ENCODE results near the gene ME2. TPM values are rescaled to one million over a fixed set of nuclear protein-coding genes. Genes with fewer than 3 reads are reported as not detected.

The ME2 gene
- total and polyA plus RNA-seq, 2 donors (not counting 3 experiments of a cell fraction or from before 2014, with no cell fraction given) = 28.6 to 42.4 TPM

DNA sequence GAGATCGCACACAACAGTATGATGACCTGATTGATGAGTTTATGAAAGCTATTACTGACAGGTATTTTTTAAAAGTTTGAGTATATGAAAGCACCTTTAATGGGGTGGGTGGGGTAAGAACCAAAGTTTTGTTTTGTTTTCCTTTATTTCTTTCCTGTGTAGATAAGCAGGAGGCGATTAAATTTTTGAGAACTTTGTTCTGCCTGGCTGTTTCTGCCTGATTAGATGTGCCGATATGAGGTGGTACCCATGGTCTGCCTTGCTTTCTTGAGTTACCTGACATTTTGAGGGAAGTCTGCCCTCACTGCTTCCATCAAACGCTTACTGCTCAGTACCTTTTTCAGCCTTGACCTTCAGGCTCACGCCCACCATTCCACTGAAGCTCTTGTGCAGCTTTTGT lies 39.2 kb downstream of the ME2 start:
- no peaks in the 10 kb centered on the region for H4K20me1 ChIP-seq (replicated peaks; ENCODE audit: control insufficient read depth, extremely low read depth, insufficient read depth, low read length)
- intact Hi-C loops (cut with micrococcal nuclease) = no loop called here
- no peaks in the 10 kb centered on the region for H3K27me3 ChIP-seq (ENCODE audit: control insufficient read depth in 2 of 2, insufficient read depth in 2 of 2, low read length in 2 of 2)
- no peak overlapping the region for H3K4me2 ChIP-seq (ENCODE audit: insufficient read depth, low read length)
- H3K9me1 ChIP-seq (replicated peaks; ENCODE audit: control insufficient read depth, extremely low read depth, insufficient read depth, low read length) = no peaks in the 10 kb centered on the region
- H3K4me1 ChIP-seq (ENCODE audit: control insufficient read depth, extremely low read depth, insufficient read depth, low read length) = peaks cover 6% of the 10 kb centered on the region
- ChIA-PET POLR2A (no interaction called here), CTCF (no interaction called here)
- H3K4me3 ChIP-seq (replicated peaks in 1 of 3; ENCODE audit: insufficient read depth in 1 of 3, low read depth in 1 of 3, low read length in 3 of 3) = no peak overlapping the region
- dilution Hi-C loops (cut with MboI; ENCODE audit: extremely low pct_ligation_motif_present, low sequenced_read_pairs) = no loop called here
- H3K27ac ChIP-seq (ENCODE audit: insufficient read depth, low read depth, low read length) = no peak overlapping the region
- H3K9me3 ChIP-seq (replicated peaks; ENCODE audit: control insufficient read depth, insufficient read depth, low read length) = no peaks in the 10 kb centered on the region
- H3K36me3 ChIP-seq (ENCODE audit: control insufficient read depth in 2 of 2, extremely low read depth in 1 of 2, insufficient read depth in 2 of 2, low read length in 2 of 2) = peaks cover 0 to 5% of the 10 kb centered on the region in 2 experiments
- TF ChIP-seq POLR2AphosphoS5 (IDR thresholded peaks at IDR 0.05; ENCODE audit: insufficient read depth, low read depth, low read length) = no peak
- TF ChIP-seq MYC (IDR thresholded peaks at IDR 0.05; ENCODE audit: low read depth, low read length) = no peak
- TF ChIP-seq FOS (IDR thresholded peaks at IDR 0.05; ENCODE audit: borderline replicate concordance, insufficient read depth, low read length) = no peak
- TF ChIP-seq JUN (IDR thresholded peaks at IDR 0.05; ENCODE audit: borderline replicate concordance, insufficient read depth, insufficient read length, low read depth) = no peak
- TF ChIP-seq POLR2A (IDR thresholded peaks at IDR 0.05; ENCODE audit: low read depth, low read length) = no peak
- TF ChIP-seq EZH2 (IDR thresholded peaks at IDR 0.05; ENCODE audit: borderline replicate concordance, low read depth, low read length, severe bottlenecking) = no peak
- no peak for TF ChIP-seq MAX (IDR thresholded peaks at IDR 0.05; ENCODE audit: insufficient read depth, insufficient read length)
- no peak for TF ChIP-seq GATA2 (IDR thresholded peaks at IDR 0.05; ENCODE audit: insufficient read depth, insufficient read length, low read depth, low read length)
- TF ChIP-seq, protein P1, sequence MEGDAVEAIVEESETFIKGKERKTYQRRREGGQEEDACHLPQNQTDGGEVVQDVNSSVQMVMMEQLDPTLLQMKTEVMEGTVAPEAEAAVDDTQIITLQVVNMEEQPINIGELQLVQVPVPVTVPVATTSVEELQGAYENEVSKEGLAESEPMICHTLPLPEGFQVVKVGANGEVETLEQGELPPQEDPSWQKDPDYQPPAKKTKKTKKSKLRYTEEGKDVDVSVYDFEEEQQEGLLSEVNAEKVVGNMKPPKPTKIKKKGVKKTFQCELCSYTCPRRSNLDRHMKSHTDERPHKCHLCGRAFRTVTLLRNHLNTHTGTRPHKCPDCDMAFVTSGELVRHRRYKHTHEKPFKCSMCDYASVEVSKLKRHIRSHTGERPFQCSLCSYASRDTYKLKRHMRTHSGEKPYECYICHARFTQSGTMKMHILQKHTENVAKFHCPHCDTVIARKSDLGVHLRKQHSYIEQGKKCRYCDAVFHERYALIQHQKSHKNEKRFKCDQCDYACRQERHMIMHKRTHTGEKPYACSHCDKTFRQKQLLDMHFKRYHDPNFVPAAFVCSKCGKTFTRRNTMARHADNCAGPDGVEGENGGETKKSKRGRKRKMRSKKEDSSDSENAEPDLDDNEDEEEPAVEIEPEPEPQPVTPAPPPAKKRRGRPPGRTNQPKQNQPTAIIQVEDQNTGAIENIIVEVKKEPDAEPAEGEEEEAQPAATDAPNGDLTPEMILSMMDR (IDR thresholded peaks at IDR 0.05; ENCODE audit: extremely low read depth in 1 of 2, insufficient read depth in 1 of 2, low read depth in 1 of 2, low read length in 2 of 2) = no peak
- H3K9ac ChIP-seq (replicated peaks; ENCODE audit: extremely low read depth, insufficient read depth, low read length) = no peak overlapping the region
- BruUV-seq (replicated peaks) = no TSS peak
- DNase-seq (ENCODE audit: low read depth, low spot score) = no peak
- no peak overlapping the region for H2AFZ ChIP-seq (ENCODE audit: low read depth, low read length)
- no peaks in the 10 kb centered on the region for H3K79me2 ChIP-seq (ENCODE audit: control insufficient read depth, insufficient read depth, low read length)
- no peak for FAIRE-seq

All from endothelial cell of umbilical vein (primary cell).